ENCODE measurements around the gene DNAJC5. TPM values are rescaled to one million over a fixed set of nuclear protein-coding genes. Genes with fewer than 3 reads are reported as not detected.

Gene DNAJC5
- total RNA-seq, 1 experiment from 2014 or later, result 28.5 TPM

- TF ChIP-seq, protein P1, sequence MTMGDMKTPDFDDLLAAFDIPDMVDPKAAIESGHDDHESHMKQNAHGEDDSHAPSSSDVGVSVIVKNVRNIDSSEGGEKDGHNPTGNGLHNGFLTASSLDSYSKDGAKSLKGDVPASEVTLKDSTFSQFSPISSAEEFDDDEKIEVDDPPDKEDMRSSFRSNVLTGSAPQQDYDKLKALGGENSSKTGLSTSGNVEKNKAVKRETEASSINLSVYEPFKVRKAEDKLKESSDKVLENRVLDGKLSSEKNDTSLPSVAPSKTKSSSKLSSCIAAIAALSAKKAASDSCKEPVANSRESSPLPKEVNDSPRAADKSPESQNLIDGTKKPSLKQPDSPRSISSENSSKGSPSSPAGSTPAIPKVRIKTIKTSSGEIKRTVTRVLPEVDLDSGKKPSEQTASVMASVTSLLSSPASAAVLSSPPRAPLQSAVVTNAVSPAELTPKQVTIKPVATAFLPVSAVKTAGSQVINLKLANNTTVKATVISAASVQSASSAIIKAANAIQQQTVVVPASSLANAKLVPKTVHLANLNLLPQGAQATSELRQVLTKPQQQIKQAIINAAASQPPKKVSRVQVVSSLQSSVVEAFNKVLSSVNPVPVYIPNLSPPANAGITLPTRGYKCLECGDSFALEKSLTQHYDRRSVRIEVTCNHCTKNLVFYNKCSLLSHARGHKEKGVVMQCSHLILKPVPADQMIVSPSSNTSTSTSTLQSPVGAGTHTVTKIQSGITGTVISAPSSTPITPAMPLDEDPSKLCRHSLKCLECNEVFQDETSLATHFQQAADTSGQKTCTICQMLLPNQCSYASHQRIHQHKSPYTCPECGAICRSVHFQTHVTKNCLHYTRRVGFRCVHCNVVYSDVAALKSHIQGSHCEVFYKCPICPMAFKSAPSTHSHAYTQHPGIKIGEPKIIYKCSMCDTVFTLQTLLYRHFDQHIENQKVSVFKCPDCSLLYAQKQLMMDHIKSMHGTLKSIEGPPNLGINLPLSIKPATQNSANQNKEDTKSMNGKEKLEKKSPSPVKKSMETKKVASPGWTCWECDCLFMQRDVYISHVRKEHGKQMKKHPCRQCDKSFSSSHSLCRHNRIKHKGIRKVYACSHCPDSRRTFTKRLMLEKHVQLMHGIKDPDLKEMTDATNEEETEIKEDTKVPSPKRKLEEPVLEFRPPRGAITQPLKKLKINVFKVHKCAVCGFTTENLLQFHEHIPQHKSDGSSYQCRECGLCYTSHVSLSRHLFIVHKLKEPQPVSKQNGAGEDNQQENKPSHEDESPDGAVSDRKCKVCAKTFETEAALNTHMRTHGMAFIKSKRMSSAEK (CRISPR knock-in tag; IDR thresholded peaks at IDR 0.05; ENCODE audit: borderline replicate concordance), result no peak
- TF ChIP-seq, protein P2, sequence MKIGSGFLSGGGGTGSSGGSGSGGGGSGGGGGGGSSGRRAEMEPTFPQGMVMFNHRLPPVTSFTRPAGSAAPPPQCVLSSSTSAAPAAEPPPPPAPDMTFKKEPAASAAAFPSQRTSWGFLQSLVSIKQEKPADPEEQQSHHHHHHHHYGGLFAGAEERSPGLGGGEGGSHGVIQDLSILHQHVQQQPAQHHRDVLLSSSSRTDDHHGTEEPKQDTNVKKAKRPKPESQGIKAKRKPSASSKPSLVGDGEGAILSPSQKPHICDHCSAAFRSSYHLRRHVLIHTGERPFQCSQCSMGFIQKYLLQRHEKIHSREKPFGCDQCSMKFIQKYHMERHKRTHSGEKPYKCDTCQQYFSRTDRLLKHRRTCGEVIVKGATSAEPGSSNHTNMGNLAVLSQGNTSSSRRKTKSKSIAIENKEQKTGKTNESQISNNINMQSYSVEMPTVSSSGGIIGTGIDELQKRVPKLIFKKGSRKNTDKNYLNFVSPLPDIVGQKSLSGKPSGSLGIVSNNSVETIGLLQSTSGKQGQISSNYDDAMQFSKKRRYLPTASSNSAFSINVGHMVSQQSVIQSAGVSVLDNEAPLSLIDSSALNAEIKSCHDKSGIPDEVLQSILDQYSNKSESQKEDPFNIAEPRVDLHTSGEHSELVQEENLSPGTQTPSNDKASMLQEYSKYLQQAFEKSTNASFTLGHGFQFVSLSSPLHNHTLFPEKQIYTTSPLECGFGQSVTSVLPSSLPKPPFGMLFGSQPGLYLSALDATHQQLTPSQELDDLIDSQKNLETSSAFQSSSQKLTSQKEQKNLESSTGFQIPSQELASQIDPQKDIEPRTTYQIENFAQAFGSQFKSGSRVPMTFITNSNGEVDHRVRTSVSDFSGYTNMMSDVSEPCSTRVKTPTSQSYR (CRISPR knock-in tag; IDR thresholded peaks at IDR 0.05), result no peak
- no peak for TF ChIP-seq RORB (CRISPR knock-in tag; IDR thresholded peaks at IDR 0.05)
- no peak for TF ChIP-seq NR2C2 (CRISPR knock-in tag; IDR thresholded peaks at IDR 0.05)
- TF ChIP-seq ZNF396 (CRISPR knock-in tag; IDR thresholded peaks at IDR 0.05; ENCODE audit: borderline replicate concordance), result no peak
Observed at GRCh38 chr20:63897978-63898561, 3.1 kb downstream of the DNAJC5 start (continued).

GRCh38 chr20:63898882-63899558, 4.1 kb downstream of the DNAJC5 start:
- peak overlapping the region; percentile 12 for H3K27ac Mint-ChIP-seq
- no peaks in the 10 kb centered on the region for H3K27me3 Mint-ChIP-seq (ENCODE audit: low read depth)
- peaks cover 14% of the 10 kb centered on the region for H3K4me1 Mint-ChIP-seq
- ATAC-seq (no peak), DNase-seq (ENCODE audit: low spot score) (no peak)
- no peak overlapping the region for H3K4me3 Mint-ChIP-seq
- H3K9me3 Mint-ChIP-seq, result no peaks in the 10 kb centered on the region
- ChIA-PET CTCF (interaction anchor here (1.5 kb wide), 1 partner anchor 75 kb away, joined by 6 read pairs; no protein-coding TSS in a partner anchor), POLR2A (no interaction called here)
- TF ChIP-seq CREM (CRISPR knock-in tag; IDR thresholded peaks at IDR 0.05) (no peak), RORB (CRISPR knock-in tag; IDR thresholded peaks at IDR 0.05) (no peak), IRF2 (CRISPR knock-in tag; IDR thresholded peaks at IDR 0.05; ENCODE audit: borderline replicate concordance, low read depth) (no peak), IRF1 (CRISPR knock-in tag; IDR thresholded peaks at IDR 0.05) (no peak), MYBL2 (CRISPR knock-in tag; IDR thresholded peaks at IDR 0.05) (no peak), NFE2L1 (CRISPR knock-in tag; IDR thresholded peaks at IDR 0.05) (no peak), ZNF121 (CRISPR knock-in tag; IDR thresholded peaks at IDR 0.05) (no peak), HMGA2 (CRISPR knock-in tag; IDR thresholded peaks at IDR 0.05) (no peak), CREB1 (CRISPR knock-in tag; IDR thresholded peaks at IDR 0.05) (no peak), CBFB (CRISPR knock-in tag; IDR thresholded peaks at IDR 0.05; ENCODE audit: low read depth) (no peak), OVOL2 (CRISPR knock-in tag; IDR thresholded peaks at IDR 0.05; ENCODE audit: borderline replicate concordance) (no peak), CDX4 (CRISPR knock-in tag; IDR thresholded peaks at IDR 0.05; ENCODE audit: borderline replicate concordance) (no peak)
- TF ChIP-seq, protein P3, sequence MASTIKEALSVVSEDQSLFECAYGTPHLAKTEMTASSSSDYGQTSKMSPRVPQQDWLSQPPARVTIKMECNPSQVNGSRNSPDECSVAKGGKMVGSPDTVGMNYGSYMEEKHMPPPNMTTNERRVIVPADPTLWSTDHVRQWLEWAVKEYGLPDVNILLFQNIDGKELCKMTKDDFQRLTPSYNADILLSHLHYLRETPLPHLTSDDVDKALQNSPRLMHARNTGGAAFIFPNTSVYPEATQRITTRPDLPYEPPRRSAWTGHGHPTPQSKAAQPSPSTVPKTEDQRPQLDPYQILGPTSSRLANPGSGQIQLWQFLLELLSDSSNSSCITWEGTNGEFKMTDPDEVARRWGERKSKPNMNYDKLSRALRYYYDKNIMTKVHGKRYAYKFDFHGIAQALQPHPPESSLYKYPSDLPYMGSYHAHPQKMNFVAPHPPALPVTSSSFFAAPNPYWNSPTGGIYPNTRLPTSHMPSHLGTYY (CRISPR knock-in tag; IDR thresholded peaks at IDR 0.05), result no peak
- TF ChIP-seq, protein P1 (CRISPR knock-in tag; IDR thresholded peaks at IDR 0.05; ENCODE audit: borderline replicate concordance), result no peak
- H3K36me3 Mint-ChIP-seq, result no peaks in the 10 kb centered on the region
